Measurements from ENCODE around the gene PEAK1. TPM values are rescaled to one million over a fixed set of nuclear protein-coding genes. Genes with fewer than 3 reads are reported as not detected.
A peak's percentile ranks its signal among the peaks of the same experiment; 100 is the strongest.

Gene PEAK1
- total and polyA plus RNA-seq, 10 of the 15 experiments (the other 5 are each of a cell fraction or from before 2014, with no cell fraction given) = 0.62 to 24.2 (median 11.2) TPM

GRCh38 chr15:77411619-77411976, 8.3 kb downstream of the PEAK1 start (continued):
- TF ChIP-seq NFYB (IDR thresholded peaks at IDR 0.05; ENCODE audit: insufficient read depth, low read depth, low read length) = no peak
- TF ChIP-seq DPF2 (IDR thresholded peaks at IDR 0.05) = 0 out of 2 replicates have a peak, but pooled peaks have one; percentile 65
- no peak for TF ChIP-seq ZNF384 (IDR thresholded peaks at IDR 0.05; ENCODE audit: borderline replicate concordance, low read depth, low read length)
- 0 out of 2 replicates have a peak, but pooled peaks have one; percentile 23 for TF ChIP-seq GATAD2B (conservative IDR thresholded peaks at IDR 0.05; ENCODE audit: low read depth)
- no peak for TF ChIP-seq MYB (IDR thresholded peaks at IDR 0.05; ENCODE audit: borderline replicate concordance, low read depth, low read length)
- TF ChIP-seq BMI1 (IDR thresholded peaks at IDR 0.05; ENCODE audit: borderline replicate concordance) = 0 out of 2 replicates have a peak, but pooled peaks have one; percentile 7
- no peak for TF ChIP-seq CBX5 (IDR thresholded peaks at IDR 0.05; ENCODE audit: low read depth)
- TF ChIP-seq HCFC1 (IDR thresholded peaks at IDR 0.05; ENCODE audit: low read length) = no peak
- TF ChIP-seq POU2F2 (IDR thresholded peaks at IDR 0.05; ENCODE audit: borderline replicate concordance, low read depth, low read length) = no peak
- no peak for TF ChIP-seq NR2C1 (IDR thresholded peaks at IDR 0.05)
- TF ChIP-seq BACH1 (IDR thresholded peaks at IDR 0.05; ENCODE audit: borderline replicate concordance) = no peak
- TF ChIP-seq, protein P1, sequence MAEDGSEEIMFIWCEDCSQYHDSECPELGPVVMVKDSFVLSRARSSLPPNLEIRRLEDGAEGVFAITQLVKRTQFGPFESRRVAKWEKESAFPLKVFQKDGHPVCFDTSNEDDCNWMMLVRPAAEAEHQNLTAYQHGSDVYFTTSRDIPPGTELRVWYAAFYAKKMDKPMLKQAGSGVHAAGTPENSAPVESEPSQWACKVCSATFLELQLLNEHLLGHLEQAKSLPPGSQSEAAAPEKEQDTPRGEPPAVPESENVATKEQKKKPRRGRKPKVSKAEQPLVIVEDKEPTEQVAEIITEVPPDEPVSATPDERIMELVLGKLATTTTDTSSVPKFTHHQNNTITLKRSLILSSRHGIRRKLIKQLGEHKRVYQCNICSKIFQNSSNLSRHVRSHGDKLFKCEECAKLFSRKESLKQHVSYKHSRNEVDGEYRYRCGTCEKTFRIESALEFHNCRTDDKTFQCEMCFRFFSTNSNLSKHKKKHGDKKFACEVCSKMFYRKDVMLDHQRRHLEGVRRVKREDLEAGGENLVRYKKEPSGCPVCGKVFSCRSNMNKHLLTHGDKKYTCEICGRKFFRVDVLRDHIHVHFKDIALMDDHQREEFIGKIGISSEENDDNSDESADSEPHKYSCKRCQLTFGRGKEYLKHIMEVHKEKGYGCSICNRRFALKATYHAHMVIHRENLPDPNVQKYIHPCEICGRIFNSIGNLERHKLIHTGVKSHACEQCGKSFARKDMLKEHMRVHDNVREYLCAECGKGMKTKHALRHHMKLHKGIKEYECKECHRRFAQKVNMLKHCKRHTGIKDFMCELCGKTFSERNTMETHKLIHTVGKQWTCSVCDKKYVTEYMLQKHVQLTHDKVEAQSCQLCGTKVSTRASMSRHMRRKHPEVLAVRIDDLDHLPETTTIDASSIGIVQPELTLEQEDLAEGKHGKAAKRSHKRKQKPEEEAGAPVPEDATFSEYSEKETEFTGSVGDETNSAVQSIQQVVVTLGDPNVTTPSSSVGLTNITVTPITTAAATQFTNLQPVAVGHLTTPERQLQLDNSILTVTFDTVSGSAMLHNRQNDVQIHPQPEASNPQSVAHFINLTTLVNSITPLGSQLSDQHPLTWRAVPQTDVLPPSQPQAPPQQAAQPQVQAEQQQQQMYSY (CRISPR knock-in tag; IDR thresholded peaks at IDR 0.05) = no peak
- no peak for TF ChIP-seq HDAC6 (IDR thresholded peaks at IDR 0.05; ENCODE audit: unreplicated experiment)
- peak; percentile 7 for TF ChIP-seq MEF2B (IDR thresholded peaks at IDR 0.05; ENCODE audit: partially characterized antibody, poor library complexity, severe bottlenecking)
- TF ChIP-seq WRNIP1 (IDR thresholded peaks at IDR 0.05; ENCODE audit: borderline replicate concordance, low read depth, low read length) = no peak
- no peak for TF ChIP-seq RELA (IDR thresholded peaks at IDR 0.05; ENCODE audit: borderline replicate concordance, partially characterized antibody)
- TF ChIP-seq IRF5 (IDR thresholded peaks at IDR 0.05; ENCODE audit: borderline replicate concordance) = no peak
- TF ChIP-seq STAT3 (IDR thresholded peaks at IDR 0.05; ENCODE audit: low read depth, low read length) = no peak
- peak; percentile 85; the same call in 1 of the 2 replicates for TF ChIP-seq ZNF217 (IDR thresholded peaks at IDR 0.05)
- TF ChIP-seq, protein P2, sequence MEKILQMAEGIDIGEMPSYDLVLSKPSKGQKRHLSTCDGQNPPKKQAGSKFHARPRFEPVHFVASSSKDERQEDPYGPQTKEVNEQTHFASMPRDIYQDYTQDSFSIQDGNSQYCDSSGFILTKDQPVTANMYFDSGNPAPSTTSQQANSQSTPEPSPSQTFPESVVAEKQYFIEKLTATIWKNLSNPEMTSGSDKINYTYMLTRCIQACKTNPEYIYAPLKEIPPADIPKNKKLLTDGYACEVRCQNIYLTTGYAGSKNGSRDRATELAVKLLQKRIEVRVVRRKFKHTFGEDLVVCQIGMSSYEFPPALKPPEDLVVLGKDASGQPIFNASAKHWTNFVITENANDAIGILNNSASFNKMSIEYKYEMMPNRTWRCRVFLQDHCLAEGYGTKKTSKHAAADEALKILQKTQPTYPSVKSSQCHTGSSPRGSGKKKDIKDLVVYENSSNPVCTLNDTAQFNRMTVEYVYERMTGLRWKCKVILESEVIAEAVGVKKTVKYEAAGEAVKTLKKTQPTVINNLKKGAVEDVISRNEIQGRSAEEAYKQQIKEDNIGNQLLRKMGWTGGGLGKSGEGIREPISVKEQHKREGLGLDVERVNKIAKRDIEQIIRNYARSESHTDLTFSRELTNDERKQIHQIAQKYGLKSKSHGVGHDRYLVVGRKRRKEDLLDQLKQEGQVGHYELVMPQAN (conservative IDR thresholded peaks at IDR 0.05) = peak; percentile 42; the same call in 1 of the 2 replicates
- no peak for TF ChIP-seq MTA2 (IDR thresholded peaks at IDR 0.05; ENCODE audit: low read depth)
- TF ChIP-seq LARP7 (IDR thresholded peaks at IDR 0.05) = peak; percentile 40; the same call in 1 of the 2 replicates
- TF ChIP-seq RFX5 (IDR thresholded peaks at IDR 0.05; ENCODE audit: low read depth, low read length) = no peak
- TF ChIP-seq TARDBP (IDR thresholded peaks at IDR 0.05; ENCODE audit: borderline replicate concordance) = no peak

Measured in GM12878 (cell line).